Hindlimb muscle (tissue), 1 donor: ENCODE data around the gene COQ8B. TPM values are rescaled to one million over a fixed set of nuclear protein-coding genes. Genes with fewer than 3 reads are reported as not detected.
"Not testable (repeated sequence)": the region's sequence is repeated elsewhere in the genome, so short reads cannot be mapped to it uniquely, and the experiment has no call there.

Source experiments
- DNase-seq: peaks from one replicate; pipeline ENCODE4 v3.0.0-alpha.2; 2013
- polyA plus RNA-seq: library from polyadenylated mRNA; unstranded; fragments of 120-200 nt; gene quantifications from one replicate; pipeline ENCODE4 v1.2.1, GENCODE V29; 2013; ENCODE audit not compliant: insufficient read length

The COQ8B gene
- polyA plus RNA-seq, 1 donor = 25.4 TPM

- DNase-seq = no peak
Observed at GRCh38 chr19:40741527-40742390, 25.1 kb upstream of the COQ8B start.

GRCh38 chr19:40740747-40741146 is 24.1 kb upstream of the COQ8B start:
- no peak for DNase-seq

GRCh38 chr19:40739871-40740703 is 23.4 kb upstream of the COQ8B start:
- no peak for DNase-seq

- no peak for DNase-seq
Observed at GRCh38 chr19:40739030-40739839, 22.5 kb upstream of the COQ8B start.

GRCh38 chr19:40737102-40737644 is 20.5 kb upstream of the COQ8B start:
- no peak for DNase-seq

- DNase-seq = no peak
Observed at GRCh38 chr19:40736661-40737060, 20.0 kb upstream of the COQ8B start.

GRCh38 chr19:40735013-40735771 is 18.5 kb upstream of the COQ8B start:
- DNase-seq = no peak

- DNase-seq = no peak
Observed at GRCh38 chr19:40733149-40733548, 16.5 kb upstream of the COQ8B start.

GRCh38 chr19:40732304-40732703 is 15.6 kb upstream of the COQ8B start:
- not testable (repeated sequence) for DNase-seq

- DNase-seq = not testable (repeated sequence)
Observed at GRCh38 chr19:40730065-40730464, 13.4 kb upstream of the COQ8B start.

- DNase-seq = no peak
Observed at GRCh38 chr19:40726279-40726678, 9.6 kb upstream of the COQ8B start.

GRCh38 chr19:40724855-40725254 is 8.2 kb upstream of the COQ8B start:
- DNase-seq = no peak

- no peak for DNase-seq
Observed at GRCh38 chr19:40724315-40724714, 7.6 kb upstream of the COQ8B start.

- DNase-seq = no peak
Observed at GRCh38 chr19:40723661-40724254, 7.1 kb upstream of the COQ8B start.

- no peak for DNase-seq
Observed at GRCh38 chr19:40721936-40722661, 5.4 kb upstream of the COQ8B start.

GRCh38 chr19:40721140-40721486 is 4.4 kb upstream of the COQ8B start:
- DNase-seq = no peak

GRCh38 chr19:40719414-40719894 is 2.8 kb upstream of the COQ8B start:
- DNase-seq = no peak

GRCh38 chr19:40718774-40719391 is 2.2 kb upstream of the COQ8B start:
- no peak for DNase-seq

- DNase-seq = no peak
Observed at GRCh38 chr19:40717880-40718773, 1.4 kb upstream of the COQ8B start.
